Gastrocnemius medialis (tissue), 4 donors: ENCODE measurements around the gene ISL2. TPM values are rescaled to one million over a fixed set of nuclear protein-coding genes. Genes with fewer than 3 reads are reported as not detected.

Experiments
- ATAC-seq, 2 donors: fragments of 150-250 bp; one replicate each; pipeline ENCODE4 v1.9.1; 2016
- DNase-seq, 2 donors: peaks; one replicate each; pipeline ENCODE4 v3.0.0-alpha.2; 2019
- H3K27ac ChIP-seq, 4 donors: fragments of 200-600 bp; sonication (generic); 1 replicate in 1 of 4; 2 replicates in 3 of 4; pipeline ENCODE4 v1.5.1; 2016 to 2018; ENCODE audit warnings: mild to moderate bottlenecking in 2 of 4, moderate library complexity in 1 of 4
- H3K27me3 ChIP-seq, 3 donors: fragments of 200-600 bp; sonication (generic) in 2 of 3; 1 replicate in 1 of 3; 2 replicates in 2 of 3; pipeline versions ENCODE4 v1.5.1 to v1.6.0; 2016 to 2019; ENCODE audit warnings: mild to moderate bottlenecking in 1 of 3, moderate library complexity in 1 of 3
- H3K36me3 ChIP-seq, 2 donors: fragments of 200-600 bp; sonication (generic) in 1 of 2; one replicate each; pipeline ENCODE4 v1.5.1; 2017 to 2018
- H3K4me1 ChIP-seq, 2 donors: fragments of 200-600 bp; sonication (generic) in 1 of 2; one replicate each; pipeline ENCODE4 v1.5.1; 2016 to 2017; ENCODE audit warnings: mild to moderate bottlenecking in 2 of 2
- H3K4me3 ChIP-seq, 4 donors: fragments of 200-600 bp; sonication (generic) in 3 of 4; 1 replicate in 1 of 4; 2 replicates in 3 of 4; pipeline ENCODE4 v1.5.1; 2016 to 2019; ENCODE audit warnings: mild to moderate bottlenecking in 2 of 4
- H3K9me3 ChIP-seq, 3 donors: fragments of 200-600 bp; sonication (generic) in 2 of 3; 1 replicate in 1 of 3; 2 replicates in 2 of 3; pipeline ENCODE4 v1.5.1; 2016 to 2019
- POLR2A ChIP-seq, 2 donors: fragments of 450-650 bp; IDR thresholded peaks; one replicate each; pipeline ENCODE4 v1.6.1; 2017; ENCODE audit warnings: antibody characterized with exemption in 2 of 2, mild to moderate bottlenecking in 2 of 2, moderate library complexity in 2 of 2
- in situ Hi-C, 4 donors: fragments of 200-750 bp; cut with MboI; loops; one replicate each; pipeline versions ENCODE4 v1.15.0 to v1.8.0; 2017; ENCODE audit warnings: low sequenced_read_pairs in 4 of 4
- intact Hi-C: fragments of 100-400 bp; cut with DNase I; formaldehyde crosslinking; loops from one replicate; pipeline ENCODE4 v1.15.1; 2023; ENCODE audit warnings: low total_unique reads
- total RNA-seq, 4 donors: library from RNA; depleted of rRNA; stranded (reverse); fragments of >200 nt; gene quantifications; one replicate each; pipeline versions ENCODE4 v1.1.0 to v1.2.3, GENCODE V29; 2016
- TF ChIP-seq, protein P1 (sequence below), 5 experiments: fragments of 450-650 bp in 3 of 5; fragments of 200-600 bp in 2 of 5; sonication (generic) in 2 of 5; IDR thresholded peaks in 4 of 5; conservative IDR thresholded peaks in 1 of 5; 1 replicate in 4 of 5; 2 replicates in 1 of 5; pipeline ENCODE4 v1.5.1; 2016 to 2019; ENCODE audit warnings: antibody characterized with exemption in 5 of 5, mild to moderate bottlenecking in 3 of 5, moderate library complexity in 3 of 5

ISL2 gene
- total RNA-seq, 4 donors from 2014 or later: not detected

DNA sequence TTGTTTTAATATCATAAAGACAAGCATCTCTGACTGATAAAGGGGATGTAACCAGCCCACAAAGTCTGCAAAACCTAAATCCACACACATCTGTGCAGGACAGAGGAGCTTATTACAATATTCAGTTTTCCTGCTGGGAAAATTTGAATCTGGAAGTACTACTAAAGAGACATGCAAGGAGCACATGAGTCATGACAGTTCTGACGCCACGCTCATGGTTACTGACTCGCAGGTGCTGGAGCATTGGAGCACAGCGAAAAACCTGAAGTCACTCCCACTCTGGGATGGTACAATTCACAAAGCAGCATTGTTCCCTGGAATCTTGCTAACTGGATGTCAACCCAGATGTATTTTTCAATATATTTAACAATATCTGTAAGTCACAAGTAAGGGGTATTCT lies 7.6 kb upstream of the ISL2 start:
- Histone ChIP-seq H3K36me3 (no peaks in the 10 kb centered on the region), H3K9me3 (no peaks in the 10 kb centered on the region), H3K4me1 (peaks cover 4 to 14% of the 10 kb centered on the region in 2 donors), H3K4me3 (no peak overlapping the region), H3K27me3 (peaks cover 7 to 18% (median 12%) of the 10 kb centered on the region in 3 donors), H3K27ac (no peak overlapping the region)
- DNase-seq (no peak), ATAC-seq (no peak)
- intact Hi-C loops: loop anchor here (5.0 kb wide), 1 partner anchor 177 kb away; no protein-coding TSS in a partner anchor
- TF ChIP-seq POLR2A (IDR thresholded peaks at IDR 0.05): no peak
- TF ChIP-seq, protein P1, sequence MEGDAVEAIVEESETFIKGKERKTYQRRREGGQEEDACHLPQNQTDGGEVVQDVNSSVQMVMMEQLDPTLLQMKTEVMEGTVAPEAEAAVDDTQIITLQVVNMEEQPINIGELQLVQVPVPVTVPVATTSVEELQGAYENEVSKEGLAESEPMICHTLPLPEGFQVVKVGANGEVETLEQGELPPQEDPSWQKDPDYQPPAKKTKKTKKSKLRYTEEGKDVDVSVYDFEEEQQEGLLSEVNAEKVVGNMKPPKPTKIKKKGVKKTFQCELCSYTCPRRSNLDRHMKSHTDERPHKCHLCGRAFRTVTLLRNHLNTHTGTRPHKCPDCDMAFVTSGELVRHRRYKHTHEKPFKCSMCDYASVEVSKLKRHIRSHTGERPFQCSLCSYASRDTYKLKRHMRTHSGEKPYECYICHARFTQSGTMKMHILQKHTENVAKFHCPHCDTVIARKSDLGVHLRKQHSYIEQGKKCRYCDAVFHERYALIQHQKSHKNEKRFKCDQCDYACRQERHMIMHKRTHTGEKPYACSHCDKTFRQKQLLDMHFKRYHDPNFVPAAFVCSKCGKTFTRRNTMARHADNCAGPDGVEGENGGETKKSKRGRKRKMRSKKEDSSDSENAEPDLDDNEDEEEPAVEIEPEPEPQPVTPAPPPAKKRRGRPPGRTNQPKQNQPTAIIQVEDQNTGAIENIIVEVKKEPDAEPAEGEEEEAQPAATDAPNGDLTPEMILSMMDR (IDR thresholded peaks at IDR 0.05 in 4 of 5, conservative IDR thresholded peaks at IDR 0.05 in 1 of 5): no peak
- in situ Hi-C loops: loop anchor here in 1 of 4 donors (25.0 kb wide), 1 partner anchor 142 kb away; no protein-coding TSS in a partner anchor

GRCh38 chr15:76330080-76330680 lies 6.4 kb upstream of the ISL2 start:
- in situ Hi-C loops: loop anchor here in 3 of 4 donors (10.0 to 25.0 kb wide), 2 partner anchors 135 to 143 kb away; no protein-coding TSS in a partner anchor
- DNase-seq (peak in 1 of 2 donors; percentile 64), ATAC-seq (peak; percentile 63 to 67)
- peaks cover 19 to 25% (median 24%) of the 10 kb centered on the region in 3 donors for H3K27me3 ChIP-seq
- TF ChIP-seq, protein P1 (IDR thresholded peaks at IDR 0.05 in 4 of 5, conservative IDR thresholded peaks at IDR 0.05 in 1 of 5): peak; percentile 42 to 63 (median 47)
- TF ChIP-seq POLR2A (IDR thresholded peaks at IDR 0.05): no peak
- no peak overlapping the region for H3K4me3 ChIP-seq
- intact Hi-C loops: loop anchor here (1.0 to 10.0 kb wide), 3 partner anchors 95 to 535 kb away; no protein-coding TSS in a partner anchor
- no peaks in the 10 kb centered on the region for H3K9me3 ChIP-seq
- peaks cover 4 to 14% of the 10 kb centered on the region in 2 donors for H3K4me1 ChIP-seq
- no peaks in the 10 kb centered on the region for H3K36me3 ChIP-seq
- H3K27ac ChIP-seq: no peak overlapping the region

- TF ChIP-seq, protein P1 (IDR thresholded peaks at IDR 0.05 in 4 of 5, conservative IDR thresholded peaks at IDR 0.05 in 1 of 5): no peak
- no peak for TF ChIP-seq POLR2A (IDR thresholded peaks at IDR 0.05)
- Histone ChIP-seq H3K36me3 (no peaks in the 10 kb centered on the region), H3K9me3 (no peaks in the 10 kb centered on the region), H3K27ac (no peak overlapping the region), H3K4me3 (no peak overlapping the region), H3K4me1 (peaks cover 19 to 25% of the 10 kb centered on the region in 2 donors), H3K27me3 (peaks cover 46 to 52% (median 50%) of the 10 kb centered on the region in 3 donors)
- in situ Hi-C loops: loop anchor here in 3 of 4 donors (10.0 to 25.0 kb wide), 2 partner anchors 138 to 145 kb away; no protein-coding TSS in a partner anchor
- intact Hi-C loops: loop anchor here (10.0 kb wide), 1 partner anchor 532 kb away; no protein-coding TSS in a partner anchor
- DNase-seq (no peak), ATAC-seq (no peak)
These were observed 3.8 kb upstream of the ISL2 start for GRCh38 chr15:76332796-76333195.

DNA sequence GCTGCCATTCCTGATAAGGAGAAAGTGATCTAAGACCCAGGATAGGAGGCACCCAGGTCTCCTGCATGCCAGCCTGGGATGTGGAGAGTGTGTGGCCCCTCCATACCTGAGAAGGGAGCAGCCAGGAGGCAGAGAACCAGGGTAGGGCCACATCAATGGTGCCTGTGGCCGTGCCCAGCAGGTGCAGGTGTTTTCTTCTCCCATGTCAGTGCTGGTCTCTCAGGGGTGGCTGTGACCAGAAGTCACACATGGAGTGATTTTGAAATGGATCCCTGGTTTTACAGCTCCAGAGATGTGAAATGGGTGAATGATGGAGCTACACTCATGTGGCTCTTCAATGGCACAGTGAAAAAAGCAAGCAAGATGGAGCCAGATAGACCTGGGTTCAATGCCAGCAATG lies 3.3 kb upstream of the ISL2 start:
- ATAC-seq (no peak), DNase-seq (no peak)
- H3K4me1 ChIP-seq: peaks cover 16 to 20% of the 10 kb centered on the region in 2 donors
- peaks cover 49 to 57% (median 55%) of the 10 kb centered on the region in 3 donors for H3K27me3 ChIP-seq
- no peak for TF ChIP-seq POLR2A (IDR thresholded peaks at IDR 0.05)
- TF ChIP-seq, protein P1 (IDR thresholded peaks at IDR 0.05 in 4 of 5, conservative IDR thresholded peaks at IDR 0.05 in 1 of 5): no peak
- in situ Hi-C loops (loop anchor here in 3 of 4 donors (10.0 to 25.0 kb wide), 2 partner anchors 139 to 146 kb away; no protein-coding TSS in a partner anchor), intact Hi-C loops (loop anchor here (10.0 kb wide), 1 partner anchor 531 kb away; no protein-coding TSS in a partner anchor)
- H3K4me3 ChIP-seq: no peak overlapping the region
- H3K27ac ChIP-seq: no peak overlapping the region
- H3K36me3 ChIP-seq: no peaks in the 10 kb centered on the region
- no peaks in the 10 kb centered on the region for H3K9me3 ChIP-seq
